Endothelial cell of hepatic sinusoid (primary cell): ENCODE data around the gene SORBS2.

Source experiments
- in situ Hi-C: cut with HindIII; loops from 2 replicates; pipeline ENCODE4 v1.10.0; 2017; ENCODE audit warnings: low sequenced_read_pairs

The SORBS2 gene

GRCh38 chr4:185654311-185654710 is 157.7 kb downstream of the SORBS2 start:
- in situ Hi-C loops: no loop called here

- in situ Hi-C loops: no loop called here
These were observed 160.1 kb downstream of the SORBS2 start for GRCh38 chr4:185651851-185652250.

GRCh38 chr4:185651137-185651677 is 160.8 kb downstream of the SORBS2 start:
- in situ Hi-C loops: no loop called here

GRCh38 chr4:185648631-185649030 is 163.4 kb downstream of the SORBS2 start:
- in situ Hi-C loops: loop anchor here (25.0 kb wide), 1 partner anchor 389 kb away; no protein-coding TSS in a partner anchor

GRCh38 chr4:185645403-185645802 is 166.6 kb downstream of the SORBS2 start:
- in situ Hi-C loops: loop anchor here (25.0 kb wide), 1 partner anchor 392 kb away; no protein-coding TSS in a partner anchor

- in situ Hi-C loops: loop anchor here (25.0 kb wide), 1 partner anchor 393 kb away; no protein-coding TSS in a partner anchor
These were observed 167.6 kb downstream of the SORBS2 start for GRCh38 chr4:185644408-185644807.

GRCh38 chr4:185642907-185643306 is 169.1 kb downstream of the SORBS2 start:
- in situ Hi-C loops: loop anchor here (25.0 kb wide), 1 partner anchor 394 kb away; no protein-coding TSS in a partner anchor

GRCh38 chr4:185640811-185641675 is 171.0 kb downstream of the SORBS2 start:
- in situ Hi-C loops: loop anchor here (25.0 kb wide), 1 partner anchor 396 kb away; no protein-coding TSS in a partner anchor

GRCh38 chr4:185638548-185639301 is 173.3 kb downstream of the SORBS2 start:
- in situ Hi-C loops: loop anchor here (25.0 kb wide), 1 partner anchor 399 kb away; no protein-coding TSS in a partner anchor

- in situ Hi-C loops: loop anchor here (25.0 kb wide), 1 partner anchor 399 kb away; no protein-coding TSS in a partner anchor
These were observed 173.9 kb downstream of the SORBS2 start for GRCh38 chr4:185638093-185638492.

GRCh38 chr4:185637163-185637875 is 174.7 kb downstream of the SORBS2 start:
- in situ Hi-C loops: loop anchor here (25.0 kb wide), 1 partner anchor 400 kb away; no protein-coding TSS in a partner anchor

GRCh38 chr4:185634066-185634652 is 177.8 kb downstream of the SORBS2 start:
- in situ Hi-C loops: loop anchor here (25.0 kb wide), 1 partner anchor 403 kb away; no protein-coding TSS in a partner anchor

- in situ Hi-C loops: loop anchor here (25.0 kb wide), 1 partner anchor 411 kb away; no protein-coding TSS in a partner anchor
These were observed 185.2 kb downstream of the SORBS2 start for GRCh38 chr4:185626798-185627197.

- in situ Hi-C loops: loop anchor here (25.0 kb wide), 1 partner anchor 412 kb away; no protein-coding TSS in a partner anchor
These were observed 186.5 kb downstream of the SORBS2 start for GRCh38 chr4:185625503-185625902.

- in situ Hi-C loops: no loop called here
These were observed 187.8 kb downstream of the SORBS2 start for GRCh38 chr4:185624259-185624589.

- in situ Hi-C loops: no loop called here
These were observed 188.3 kb downstream of the SORBS2 start for GRCh38 chr4:185623444-185624258.

GRCh38 chr4:185608185-185608584 is 203.8 kb downstream of the SORBS2 start:
- in situ Hi-C loops: no loop called here

GRCh38 chr4:185602397-185602796 is 209.6 kb downstream of the SORBS2 start:
- in situ Hi-C loops: no loop called here

- in situ Hi-C loops: no loop called here
These were observed 211.1 kb downstream of the SORBS2 start for GRCh38 chr4:185600801-185601434.
